GM21529 (cell line): ENCODE data around the gene ANKRD44.

Experiments
- ATAC-seq: cut with Tn5 transposase; IDR thresholded peaks from one replicate; pipeline ENCODE4 v1.9.1; 2021; ENCODE audit not compliant: unreplicated experiment

ANKRD44 gene

DNA sequence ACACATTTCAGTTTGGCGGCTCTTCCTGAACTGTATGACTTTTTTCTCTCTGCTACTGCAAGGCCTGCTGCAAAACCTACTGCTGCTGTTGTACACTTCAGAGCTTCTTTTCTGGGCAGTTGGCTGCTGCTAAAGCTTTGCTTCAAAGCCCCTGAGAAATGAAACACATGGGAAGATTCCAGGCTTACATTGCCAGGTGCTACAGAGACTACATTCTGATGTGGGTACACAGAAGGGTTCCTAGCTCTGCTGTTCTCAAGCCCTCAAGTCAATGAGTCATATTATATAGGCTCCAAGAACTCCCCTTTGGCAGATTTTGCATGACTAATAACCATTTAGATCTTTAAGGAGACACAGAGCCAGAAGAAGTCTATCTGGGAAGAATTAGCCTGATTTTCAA is 371.2 kb downstream of the ANKRD44 start:
- no peak for ATAC-seq
